ENCODE results near the gene MUSTN1.

MUSTN1 gene

GRCh38 chr3:52831500-52832301 is 3.1 kb downstream of the MUSTN1 start:
- no peak for DNase-seq (ENCODE audit: low spot score)

GRCh38 chr3:52830535-52831258 is 4.1 kb downstream of the MUSTN1 start, which contains the start of gene ITIH4:
Gene ITIH4, minus strand, starts transcription at chr3:52830672. Its CDS starts 30 bp downstream, at chr3:52830642.
- DNase-seq (ENCODE audit: low spot score), result no peak

DNA sequence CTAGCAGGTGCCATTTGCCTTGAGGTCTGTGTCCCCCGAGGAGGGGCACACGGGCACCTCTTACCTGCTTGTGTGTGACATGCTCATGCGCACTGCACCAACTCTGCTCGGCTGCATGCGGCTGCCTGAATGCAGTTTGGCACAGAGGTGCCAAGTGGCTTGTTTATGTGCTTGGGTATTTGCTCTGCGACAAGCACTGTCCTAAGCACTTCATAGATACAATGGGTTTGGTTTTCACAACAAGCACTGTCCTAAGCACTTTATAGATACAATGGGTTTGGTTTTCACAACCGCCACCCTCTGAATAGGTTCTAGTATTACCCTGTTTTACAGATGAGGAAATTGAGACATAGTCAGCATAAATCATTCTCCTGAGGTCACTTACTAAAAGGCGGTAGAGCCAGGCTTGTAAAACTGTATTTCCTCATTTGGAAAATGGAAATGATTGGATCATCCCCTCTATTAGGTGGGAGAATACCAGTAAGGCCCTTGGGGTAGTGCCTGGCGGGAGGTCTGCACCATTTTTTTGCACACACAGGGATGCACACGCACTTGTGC is 4.8 kb downstream of the MUSTN1 start:
- DNase-seq (ENCODE audit: low spot score), result no peak

DNA sequence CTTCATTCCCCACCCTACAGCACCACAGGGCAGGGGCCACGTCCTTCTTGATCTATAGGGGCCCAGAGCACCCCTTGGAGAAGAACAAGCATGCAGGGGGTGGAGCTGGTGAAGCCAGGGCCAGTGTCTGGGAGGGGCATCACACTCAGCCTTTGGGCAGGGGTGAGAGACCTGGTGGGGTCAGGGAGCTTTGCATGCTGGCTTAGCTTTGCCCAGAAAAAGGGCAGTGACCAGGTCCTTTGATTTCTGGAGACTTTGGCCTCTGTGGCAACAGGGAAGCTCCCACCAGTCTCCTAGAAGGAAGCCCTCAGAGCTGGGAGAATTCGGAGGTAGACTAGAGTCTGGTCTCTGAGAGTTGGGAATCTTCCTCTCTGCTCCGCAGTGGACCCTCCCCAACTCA is 5.3 kb downstream of the MUSTN1 start:
- DNase-seq (ENCODE audit: low spot score), result no peak

DNA sequence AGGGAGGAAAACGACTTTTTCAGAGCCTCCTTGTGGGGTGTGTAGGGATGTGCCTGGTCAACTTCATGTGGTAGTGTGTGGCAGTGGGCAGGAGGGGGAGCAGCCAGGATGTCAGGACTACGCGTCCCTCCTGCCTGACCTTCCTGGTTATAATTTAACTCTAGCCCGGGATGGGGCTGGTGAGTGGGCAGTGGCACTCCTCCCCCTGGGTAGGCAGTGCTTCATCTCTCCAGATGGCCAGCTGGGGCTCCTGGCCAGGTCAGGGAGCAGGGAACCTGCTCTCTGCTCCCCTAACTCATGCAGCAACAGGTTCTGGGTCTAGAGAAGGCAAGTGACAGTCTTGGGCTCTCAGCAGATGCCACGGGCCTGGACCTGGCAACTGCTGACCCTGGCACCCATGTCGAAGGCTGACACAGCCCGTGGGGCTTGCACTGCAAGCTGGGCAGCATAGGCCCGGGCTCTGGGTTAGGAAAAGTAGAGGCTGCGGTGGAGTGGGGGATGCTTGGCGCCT is 6.9 kb downstream of the MUSTN1 start:
- no peak for DNase-seq (ENCODE audit: low spot score)

DNA sequence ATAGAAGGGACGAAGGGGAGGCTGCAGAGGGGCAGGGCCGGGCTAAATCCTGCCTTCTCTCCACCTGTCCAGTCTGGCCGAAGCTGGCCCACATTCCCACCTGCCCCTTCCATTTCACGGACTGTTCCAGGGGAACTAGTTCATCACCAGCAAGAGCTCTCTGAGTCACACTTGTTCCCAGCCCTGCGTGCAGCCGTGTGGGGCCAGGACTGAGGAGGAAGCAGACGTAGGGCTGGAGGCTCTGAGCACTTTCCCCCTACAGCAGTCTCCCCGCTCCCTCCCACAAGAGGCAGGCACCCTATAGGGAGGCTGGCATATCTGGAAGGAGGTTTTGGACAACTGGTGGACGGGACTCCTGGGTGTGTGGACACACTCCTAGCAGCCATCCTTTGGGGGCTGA is 7.4 kb downstream of the MUSTN1 start:
- no peak for DNase-seq (ENCODE audit: low spot score)

GRCh38 chr3:52824037-52824436 is 10.8 kb downstream of the MUSTN1 start:
- DNase-seq (ENCODE audit: low spot score), result no peak

- DNase-seq (ENCODE audit: low spot score), result no peak
These were observed 12.5 kb downstream of the MUSTN1 start for GRCh38 chr3:52822363-52822762.

DNA sequence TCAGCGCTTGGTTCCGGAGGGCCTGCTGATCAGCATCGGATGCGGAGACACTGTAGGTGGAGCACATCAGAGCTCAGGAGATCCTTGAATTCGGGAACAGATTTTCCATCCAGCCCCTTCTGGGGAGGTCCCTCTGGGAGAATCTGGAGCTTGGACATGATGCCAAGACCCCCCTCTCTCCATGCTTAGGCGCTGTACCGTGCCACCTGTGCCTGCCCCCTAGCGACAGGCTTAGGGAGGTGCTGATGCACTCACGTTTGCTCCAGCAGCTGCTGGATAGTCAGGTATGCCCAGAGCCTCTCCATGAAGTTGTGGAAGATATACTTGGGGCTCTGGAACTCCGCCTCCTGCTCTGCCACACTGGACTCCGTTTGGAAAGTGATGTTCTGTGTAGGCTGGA is 14.1 kb downstream of the MUSTN1 start:
- no peak for DNase-seq (ENCODE audit: low spot score)

DNA sequence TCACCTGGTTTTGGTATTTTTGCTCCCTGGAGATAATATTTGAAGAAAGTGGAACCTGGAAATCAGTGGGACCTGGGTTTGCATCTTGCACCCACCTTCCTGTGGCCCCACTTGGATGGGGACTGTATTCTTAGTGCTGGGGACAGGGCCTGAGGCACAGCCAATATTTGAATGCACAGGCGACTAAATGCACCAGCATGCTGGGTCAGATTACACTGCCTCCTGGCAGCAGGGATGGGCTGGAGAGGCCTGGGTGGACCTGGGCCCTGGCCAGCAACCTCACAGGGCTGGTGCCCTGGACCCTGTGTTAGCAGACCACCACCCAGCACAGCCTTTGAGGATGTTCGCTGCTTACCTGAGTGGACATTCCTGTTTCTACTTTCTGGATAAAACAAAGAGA is 14.9 kb downstream of the MUSTN1 start:
- DNase-seq (ENCODE audit: low spot score), result no peak

DNA sequence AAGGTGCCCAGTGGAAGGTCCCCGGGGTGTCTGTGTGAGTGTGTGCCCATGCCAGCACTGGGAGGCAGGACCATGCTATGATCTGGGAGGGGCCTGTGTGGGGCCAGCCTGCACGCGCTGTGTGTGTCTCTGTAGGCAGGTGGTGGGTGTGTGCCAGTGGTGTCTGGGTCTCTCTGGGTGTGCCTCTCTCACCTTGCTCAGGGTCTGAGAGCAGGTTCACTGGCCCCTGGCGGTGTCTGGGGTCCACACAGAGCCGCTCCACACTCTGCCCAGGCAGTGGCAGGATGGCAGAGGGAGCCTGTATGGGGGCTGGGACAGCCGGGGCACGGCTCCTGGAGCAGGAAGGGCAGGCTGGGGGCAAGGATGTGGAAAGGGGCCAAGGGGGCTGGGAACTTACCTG is 17.0 kb downstream of the MUSTN1 start:
- no peak for DNase-seq (ENCODE audit: low spot score)

DNA sequence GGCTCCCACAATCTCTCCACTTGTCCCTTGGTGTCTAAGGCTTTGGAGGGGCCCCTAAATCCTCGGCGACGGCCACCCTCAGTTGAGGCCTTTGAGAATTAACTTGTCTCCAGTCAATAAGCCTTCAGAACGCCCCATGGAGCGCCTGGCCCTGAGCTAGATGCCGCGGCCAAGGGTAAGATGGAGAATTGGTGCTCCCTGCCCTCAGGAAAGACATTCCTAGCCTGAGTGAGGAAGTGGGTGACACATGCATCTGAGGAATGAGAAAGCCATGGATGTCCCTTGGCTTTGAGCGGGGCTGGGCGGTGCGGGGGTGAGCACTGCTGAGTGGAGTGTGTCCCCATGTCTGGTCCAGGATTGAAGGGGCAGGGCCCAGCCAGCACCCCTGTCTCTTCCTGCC is 17.6 kb downstream of the MUSTN1 start:
- DNase-seq (ENCODE audit: low spot score), result no peak

- no peak for DNase-seq (ENCODE audit: low spot score)
These were observed 18.2 kb downstream of the MUSTN1 start for GRCh38 chr3:52816654-52817053.

DNA sequence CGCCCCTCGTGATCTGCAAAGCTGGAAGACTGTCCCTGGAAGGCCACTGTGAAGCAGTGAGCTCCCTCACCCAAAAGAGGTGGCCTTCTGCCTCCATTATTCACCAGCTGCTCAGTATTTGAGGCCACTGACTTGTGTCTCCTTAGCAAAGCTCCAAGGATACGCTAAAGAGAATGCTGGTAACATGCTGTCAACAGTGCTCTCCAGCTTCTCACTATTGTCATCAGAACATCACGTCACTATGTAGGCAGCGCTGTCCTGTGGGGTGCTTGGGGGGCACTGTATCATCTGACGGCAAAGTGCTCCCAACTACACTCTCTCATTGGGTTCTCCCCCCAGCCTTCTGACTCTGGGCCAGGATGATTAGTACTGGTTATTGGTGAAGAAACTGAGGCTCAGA is 18.6 kb downstream of the MUSTN1 start:
- DNase-seq (ENCODE audit: low spot score), result no peak

DNA sequence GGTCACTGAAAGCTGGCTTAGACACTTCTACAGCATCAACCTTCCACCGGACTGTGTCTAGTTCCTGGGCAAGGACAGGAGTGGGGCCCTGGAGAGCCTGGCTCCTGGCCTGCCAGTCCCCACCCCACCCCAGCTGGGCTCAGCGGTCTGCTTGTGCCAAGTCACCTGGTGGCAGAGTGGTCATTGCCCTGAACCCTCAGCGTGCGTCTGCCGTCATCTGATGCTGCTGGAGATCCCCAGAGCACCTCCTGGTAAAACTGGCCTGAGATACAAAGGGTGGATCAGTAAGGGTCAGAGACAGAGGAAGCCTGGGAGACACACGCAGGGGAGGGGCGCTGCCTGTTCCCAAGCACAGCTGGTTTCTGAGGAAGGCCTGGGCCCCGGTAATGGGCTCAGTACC is 21.0 kb downstream of the MUSTN1 start:
- DNase-seq (ENCODE audit: low spot score), result no peak

- DNase-seq (ENCODE audit: low spot score), result no peak
These were observed 23.3 kb downstream of the MUSTN1 start for GRCh38 chr3:52811452-52812011.

DNA sequence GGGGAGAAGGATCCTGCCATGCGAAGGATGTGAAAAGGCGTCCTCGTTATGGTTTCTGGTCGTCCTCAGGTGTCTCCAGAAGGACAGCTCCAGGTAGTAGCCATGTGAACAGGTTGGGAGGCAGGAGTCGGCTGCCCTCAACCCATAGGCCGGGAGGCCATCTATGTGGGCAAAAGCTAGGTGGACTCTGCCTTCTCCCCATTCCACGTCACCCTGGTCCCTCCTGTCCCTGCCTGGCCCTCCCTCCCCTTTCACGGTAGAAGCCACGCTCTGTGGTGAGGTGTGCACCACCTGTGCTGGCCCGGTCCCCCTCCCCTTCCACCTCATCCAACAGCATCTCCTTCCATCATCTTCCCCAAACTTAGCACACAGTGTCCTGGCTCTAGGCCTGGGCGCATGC is 23.9 kb downstream of the MUSTN1 start:
- DNase-seq (ENCODE audit: low spot score), result no peak

- DNase-seq (ENCODE audit: low spot score), result no peak
These were observed 25.0 kb downstream of the MUSTN1 start for GRCh38 chr3:52809662-52810377.

GRCh38 chr3:52809149-52809548 is 25.7 kb downstream of the MUSTN1 start:
- DNase-seq (ENCODE audit: low spot score), result no peak

- no peak for DNase-seq (ENCODE audit: low spot score)
These were observed 29.4 kb downstream of the MUSTN1 start for GRCh38 chr3:52805270-52806039.

- DNase-seq (ENCODE audit: low spot score), result no peak
These were observed 33.0 kb downstream of the MUSTN1 start for GRCh38 chr3:52801839-52802238.
